Thyroid gland (tissue), 4 donors: ENCODE results near the gene ADGRF5.

Source experiments
- CTCF ChIP-seq, 6 experiments: fragments of 200-600 bp in 3 of 6; fragments of 450-650 bp in 3 of 6; sonication (generic) in 3 of 6; IDR thresholded peaks; one replicate each; pipeline ENCODE4 v1.5.1; 2016 to 2019; ENCODE audit warnings: antibody characterized with exemption in 6 of 6, mild to moderate bottlenecking in 2 of 6, inconsistent platforms in 1 of 6, moderate library complexity in 1 of 6
- POLR2A ChIP-seq, 2 donors: fragments of 450-650 bp; IDR thresholded peaks; one replicate each; pipeline ENCODE4 v1.6.1; 2017; ENCODE audit warnings: antibody characterized with exemption in 2 of 2, mild to moderate bottlenecking in 2 of 2, moderate library complexity in 1 of 2

DNA sequence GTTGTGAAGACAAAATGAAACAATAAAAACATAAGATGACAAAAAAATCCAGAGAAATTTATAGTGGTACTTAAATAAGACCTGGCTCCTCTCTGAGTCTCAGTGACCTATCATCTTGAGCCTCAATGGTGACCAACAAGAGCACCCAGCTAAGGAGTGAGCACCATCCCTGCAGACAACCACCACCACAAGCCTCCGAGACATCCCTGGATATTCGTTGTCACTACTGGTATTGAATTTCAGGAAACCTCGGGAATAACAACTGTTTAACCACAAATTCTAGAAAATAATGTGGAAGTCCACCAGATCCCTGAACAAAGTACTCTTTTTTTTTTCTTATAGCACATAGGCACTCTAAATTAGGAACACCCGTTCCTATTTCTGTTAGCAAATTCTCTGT is 32.2 kb upstream of the ADGRF5 start:
- no peak for TF ChIP-seq CTCF (IDR thresholded peaks at IDR 0.05)
- TF ChIP-seq POLR2A (IDR thresholded peaks at IDR 0.05), result no peak
